IMR-90 (cell line): ENCODE data around the gene STEAP3. TPM values are rescaled to one million over a fixed set of nuclear protein-coding genes. Genes with fewer than 3 reads are reported as not detected.
A peak's percentile ranks its signal among the peaks of the same experiment; 100 is the strongest.

Source experiments
- ATAC-seq: fragments of 200-7000 bp; cut with Tn5 transposase; 2 replicates; pipeline ENCODE4 v1.9.1; 2020; ENCODE audit warnings: low read depth, mild to moderate bottlenecking, moderate library complexity
- BruUV-seq: library from RNA; stranded (reverse); fragments of 400-500 nt; replicated peaks from 2 replicates; lab custom pipeline; 2021; lab: Mats Ljungman, UMichigan
- CTCF ChIA-PET: fragments of 300-600 bp; formaldehyde crosslinking; extraction: SDS; loops from one replicate; lab custom pipeline; 2021; ENCODE audit warnings: antibody characterized with exemption; lab: Yijun Ruan, JAX
- POLR2A ChIA-PET: fragments of 300-600 bp; sonication (Branson Sonifier 250); formaldehyde crosslinking; loops from one replicate; lab custom pipeline; 2022; ENCODE audit warnings: antibody characterized with exemption; ENCODE audit not compliant: unreplicated experiment; lab: Charles Lee
- DNase-seq: peaks from one replicate; pipeline ENCODE4 v3.0.0; 2013
- H2AFZ ChIP-seq: replicated peaks from 2 replicates; pipeline ENCODE3; 2013; ENCODE audit warnings: low read length, mild to moderate bottlenecking; ENCODE audit not compliant: poor library complexity
- H2AK5ac ChIP-seq: 2 replicates; pipeline ENCODE4 v1.6.1; 2013; ENCODE audit warnings: low read depth, low read length, inconsistent platforms
- H2AK9ac ChIP-seq: replicated peaks from 2 replicates; pipeline ENCODE3; 2013; ENCODE audit warnings: mild to moderate bottlenecking, low read depth, low read length, moderate library complexity; ENCODE audit not compliant: poor library complexity
- H2BK120ac ChIP-seq: 2 replicates; pipeline ENCODE4 v1.6.1; 2013; ENCODE audit warnings: low read depth, low read length, inconsistent platforms
- H2BK15ac ChIP-seq: 3 replicates; pipeline ENCODE4 v1.6.1; 2013; ENCODE audit warnings: low read depth, low read length, inconsistent platforms
- H2BK20ac ChIP-seq: 2 replicates; pipeline ENCODE4 v1.6.1; 2013; ENCODE audit warnings: low read depth, mild to moderate bottlenecking, inconsistent platforms, low read length, moderate library complexity
- H2BK5ac ChIP-seq: 2 replicates; pipeline ENCODE4 v1.6.1; 2013; ENCODE audit warnings: mild to moderate bottlenecking, low read depth, low read length, inconsistent platforms; ENCODE audit not compliant: poor library complexity, severe bottlenecking
- H3K14ac ChIP-seq: replicated peaks from 2 replicates; pipeline ENCODE4 v1.6.1; 2013; ENCODE audit warnings: low read depth, low read length, inconsistent platforms
- H3K18ac ChIP-seq: 2 replicates; pipeline ENCODE4 v1.6.1; 2013; ENCODE audit warnings: low read depth, low read length, control low read depth
- H3K23ac ChIP-seq: 2 replicates; pipeline ENCODE4 v1.6.1; 2013; ENCODE audit warnings: low read depth, low read length, inconsistent platforms
- H3K27ac ChIP-seq: 2 replicates; pipeline ENCODE4 v1.5.1; 2013; ENCODE audit warnings: mild to moderate bottlenecking, control low read depth, low read length; ENCODE audit not compliant: insufficient read depth
- H3K27me3 ChIP-seq: 2 replicates; pipeline ENCODE4 v1.6.1; 2013; ENCODE audit warnings: low read length; ENCODE audit not compliant: control insufficient read depth, insufficient read depth
- H3K36me3 ChIP-seq: 2 replicates; pipeline ENCODE4 v1.6.1; 2013; ENCODE audit warnings: low read length, mixed read lengths; ENCODE audit not compliant: control insufficient read depth, insufficient read depth
- H3K4ac ChIP-seq: 2 replicates; pipeline ENCODE4 v1.6.1; 2013; ENCODE audit warnings: low read depth, low read length, inconsistent platforms
- H3K4me1 ChIP-seq: 2 replicates; pipeline ENCODE4 v1.6.1; 2013; ENCODE audit warnings: low read length, mixed read lengths; ENCODE audit not compliant: control insufficient read depth, insufficient read depth
- H3K4me2 ChIP-seq: 2 replicates; pipeline ENCODE4 v1.6.1; 2013; ENCODE audit warnings: low read depth, mild to moderate bottlenecking, control low read depth, low read length, moderate library complexity
- H3K4me3 ChIP-seq: 2 replicates; pipeline ENCODE4 v1.5.1; 2013; ENCODE audit warnings: low read depth, mild to moderate bottlenecking, control low read depth, low read length, moderate library complexity; ENCODE audit not compliant: insufficient read depth
- H3K56ac ChIP-seq: 2 replicates; pipeline ENCODE4 v1.6.1; 2013; ENCODE audit warnings: low read length, inconsistent platforms; ENCODE audit not compliant: insufficient read depth; ENCODE audit errors: extremely low read depth
- H3K79me1 ChIP-seq, 2 experiments: 2 replicates each; pipeline ENCODE4 v1.6.1; 2013; ENCODE audit warnings: low read length in 2 of 2, inconsistent platforms in 1 of 2, low read depth in 1 of 2
- H3K9ac ChIP-seq: 2 replicates; pipeline ENCODE4 v1.6.1; 2013; ENCODE audit warnings: low read depth, low read length, control low read depth
- H3K9me1 ChIP-seq: 2 replicates; pipeline ENCODE4 v1.6.1; 2013; ENCODE audit warnings: low read length, inconsistent platforms; ENCODE audit not compliant: insufficient read depth
- H3K9me3 ChIP-seq: 2 replicates; pipeline ENCODE4 v1.6.1; 2013; ENCODE audit warnings: low read length; ENCODE audit not compliant: control insufficient read depth, insufficient read depth
- H4K20me1 ChIP-seq: 2 replicates; pipeline ENCODE4 v1.6.1; 2013; ENCODE audit warnings: low read length, inconsistent platforms; ENCODE audit not compliant: insufficient read depth
- H4K5ac ChIP-seq: 2 replicates; pipeline ENCODE4 v1.6.1; 2013; ENCODE audit warnings: mild to moderate bottlenecking, low read depth, low read length, control low read depth
- H4K8ac ChIP-seq, 2 experiments: 2 replicates each; pipeline ENCODE4 v1.6.1; 2013; ENCODE audit warnings: low read depth in 2 of 2, low read length in 2 of 2, control low read depth in 1 of 2, inconsistent platforms in 1 of 2
- H4K91ac ChIP-seq: 2 replicates; pipeline ENCODE4 v1.6.1; 2013; ENCODE audit warnings: low read depth, low read length, inconsistent platforms; ENCODE audit not compliant: insufficient read depth
- BHLHE40 ChIP-seq: fragments of 150-350 bp; IDR thresholded peaks from 2 replicates; pipeline ENCODE4 v1.6.1; 2016; ENCODE audit warnings: mild to moderate bottlenecking, low read depth, low read length
- CTCF ChIP-seq: conservative IDR thresholded peaks from 2 replicates; pipeline ENCODE4 v1.5.1; 2012; ENCODE audit warnings: mild to moderate bottlenecking, low read depth, low read length, improper control_type of control experiment
- WGBS, 2 experiments: methylation state at CpG; one replicate each; pipeline versions ENCODE4 v1.1.5 to v1.1.7; 2013; ENCODE audit warnings: missing lambda C conversion rate in 2 of 2; ENCODE audit not compliant: insufficient read length in 1 of 2; ENCODE audit errors: extremely low coverage in 2 of 2; 5-methylcytosine and 5-hydroxymethylcytosine counted together
- dilution Hi-C: fragments of 300-500 bp; cut with HindIII; formaldehyde crosslinking; loops from one replicate; pipeline ENCODE4 v1.14.3; 2018; ENCODE audit warnings: low sequenced_read_pairs; ENCODE audit not compliant: unreplicated experiment
- in situ Hi-C: fragments of 300-500 bp; cut with MboI; formaldehyde crosslinking; loops from 3 replicates; pipeline ENCODE4 v1.14.3; 2019; ENCODE audit warnings: low sequenced_read_pairs, inconsistent platforms, mixed read lengths
- intact Hi-C: fragments of 100-400 bp; cut with micrococcal nuclease; formaldehyde crosslinking; loops from 2 replicates; pipeline ENCODE4 v1.10.0; 2022
- polyA plus RNA-seq, 3 experiments: library from polyadenylated mRNA; depleted of rRNA; stranded (reverse); fragments of >200 nt; gene quantifications; 2 replicates each; pipeline ENCODE4 v1.2.3, GENCODE V29; 2012; ENCODE audit warnings: low replicate concordance in 1 of 3
- total RNA-seq: library from RNA; depleted of rRNA; stranded (reverse); fragments of >200 nt; gene quantifications from 2 replicates; pipeline ENCODE4 v1.2.3, GENCODE V29; 2012

Gene STEAP3
- total and polyA plus RNA-seq, 2 of the 4 experiments (the other 2 are of a cell fraction) = 19.4 to 43.9 TPM

- Histone ChIP-seq H3K27me3 (no peaks in the 10 kb centered on the region; the same call in 1 of the 2 replicates), H3K18ac (no peak overlapping the region), H4K91ac (no peak overlapping the region), H3K14ac (no peak overlapping the region), H2BK120ac (no peak overlapping the region), H3K27ac (no peak overlapping the region), H2AK5ac (no peak overlapping the region), H2BK20ac (no peak overlapping the region), H3K4ac (no peak overlapping the region), H2AFZ (peak overlapping the region; percentile 52), H3K9me3 (no peaks in the 10 kb centered on the region), H3K56ac (no peak overlapping the region), H4K20me1 (no peaks in the 10 kb centered on the region), H3K79me1 (no peaks in the 10 kb centered on the region), H3K4me3 (no peak overlapping the region), H3K36me3 (no peaks in the 10 kb centered on the region), H3K9ac (no peak overlapping the region), H2BK15ac (no peak overlapping the region), H3K9me1 (no peaks in the 10 kb centered on the region), H3K4me2 (peak overlapping the region; percentile 23; the same call in 1 of the 2 replicates), H2AK9ac (no peak overlapping the region), H2BK5ac (no peak overlapping the region), H4K8ac (no peak overlapping the region), H3K4me1 (no peaks in the 10 kb centered on the region), H4K5ac (no peak overlapping the region), H3K23ac (no peak overlapping the region)
- CTCF ChIA-PET = interaction anchor here (1.8 to 2.2 kb wide), 4 partner anchors 9 to 280 kb away, joined by 5 to 12 read pairs (median 9); no protein-coding TSS in a partner anchor
- BruUV-seq = no TSS peak
- no CpG with 5 or more reads among the region's 8 CpGs for WGBS, 2 experiments
- POLR2A ChIA-PET = no interaction called here
- dilution Hi-C loops = no loop called here
- DNase-seq = peak; percentile 15
- in situ Hi-C loops = no loop called here
- ATAC-seq = peak; percentile 45; the same call in 1 of the 2 replicates
- TF ChIP-seq BHLHE40 = no peak
- TF ChIP-seq CTCF = peak; percentile 17; the same call in 1 of the 2 replicates
- intact Hi-C loops = no loop called here
These were observed 68.6 kb downstream of the STEAP3 start for GRCh38 chr2:119292226-119292625.
